ENCODE data around the gene SELENOT.
"Not testable (repeated sequence)": the region's sequence is repeated elsewhere in the genome, so short reads cannot be mapped to it uniquely, and the experiment has no call there.

SELENOT gene

GRCh38 chr3:150600647-150601530, 2.2 kb upstream of the SELENOT start:
- H3K9me3 Mint-ChIP-seq, H3K27me3 Mint-ChIP-seq, DNase-seq, H3K27ac Mint-ChIP-seq, ATAC-seq: not testable (repeated sequence)
- peaks cover 42% of the 10 kb centered on the region for H3K4me1 Mint-ChIP-seq
- peak overlapping the region; percentile 89 to 90 for H3K4me3 Mint-ChIP-seq

- Mint-ChIP-seq H3K4me3 (peak overlapping the region; percentile 89 to 90), H3K9me3 (no peaks in the 10 kb centered on the region), H3K27me3 (no peaks in the 10 kb centered on the region), H3K27ac (peak overlapping the region; percentile 95 to 100), H3K4me1 (peaks cover 59% of the 10 kb centered on the region)
- DNase-seq, result no peak
- ATAC-seq, result peak; percentile 26
These were observed 532 bp upstream of the SELENOT start for GRCh38 chr3:150602426-150603152.

GRCh38 chr3:150603980-150604319, 829 bp downstream of the SELENOT start:
- Mint-ChIP-seq H3K4me1 (peaks cover 68% of the 10 kb centered on the region), H3K27me3 (no peaks in the 10 kb centered on the region), H3K4me3 (peak overlapping the region; percentile 89 to 90), H3K9me3 (no peaks in the 10 kb centered on the region), H3K27ac (peak overlapping the region; percentile 95 to 100)
- DNase-seq (no peak), ATAC-seq (no peak)

- Mint-ChIP-seq H3K27me3 (no peaks in the 10 kb centered on the region), H3K4me1 (peaks cover 68% of the 10 kb centered on the region), H3K27ac (peak overlapping the region; percentile 21 to 52), H3K9me3 (no peaks in the 10 kb centered on the region), H3K4me3 (peak overlapping the region; percentile 72 to 77)
- DNase-seq (no peak), ATAC-seq (no peak)
These were observed 3.0 kb downstream of the SELENOT start for GRCh38 chr3:150605998-150606641.

- no peak overlapping the region for H3K27ac Mint-ChIP-seq
- no peak for DNase-seq
- no peak for ATAC-seq
- no peaks in the 10 kb centered on the region for H3K27me3 Mint-ChIP-seq
- peak overlapping the region; percentile 29 to 38 for H3K4me3 Mint-ChIP-seq
- peaks cover 68% of the 10 kb centered on the region for H3K4me1 Mint-ChIP-seq
- no peaks in the 10 kb centered on the region for H3K9me3 Mint-ChIP-seq
These were observed 4.3 kb downstream of the SELENOT start for GRCh38 chr3:150607267-150608065.

GRCh38 chr3:150609988-150610387, 6.9 kb downstream of the SELENOT start:
- ATAC-seq (no peak), DNase-seq (no peak)
- Mint-ChIP-seq H3K4me3 (peak overlapping the region in 1 of 2 donors; percentile 72), H3K4me1 (peaks cover 89% of the 10 kb centered on the region), H3K27me3 (no peaks in the 10 kb centered on the region), H3K27ac (peak overlapping the region in 1 of 2 donors; percentile 30), H3K9me3 (peaks cover 0 to 5% of the 10 kb centered on the region in 2 donors)

DNA sequence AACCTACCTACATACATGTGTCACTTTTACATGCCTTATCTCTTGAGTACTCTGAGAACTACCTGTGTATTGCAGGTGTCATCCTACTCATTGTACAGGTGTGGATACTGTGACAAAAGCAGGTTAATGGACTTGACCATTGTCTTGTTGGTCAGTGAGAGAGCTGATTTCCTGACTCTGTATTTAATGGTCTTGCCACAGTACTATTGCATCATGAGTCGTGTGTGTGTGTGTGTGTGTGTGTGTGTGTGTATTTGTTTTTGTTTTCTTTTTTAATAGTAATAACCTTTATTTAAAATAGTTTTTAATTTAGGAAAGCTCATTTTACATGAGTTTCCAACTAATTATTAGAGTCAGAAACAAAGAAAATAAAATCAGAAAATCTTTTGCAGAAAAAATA, 7.7 kb downstream of the SELENOT start:
- Mint-ChIP-seq H3K9me3 (peaks cover 0 to 5% of the 10 kb centered on the region in 2 donors), H3K27me3 (no peaks in the 10 kb centered on the region), H3K27ac (no peak overlapping the region), H3K4me1 (peaks cover 85% of the 10 kb centered on the region), H3K4me3 (no peak overlapping the region)
- DNase-seq (no peak), ATAC-seq (no peak)

- no peak overlapping the region for H3K4me3 Mint-ChIP-seq
- H3K4me1 Mint-ChIP-seq, result peaks cover 77% of the 10 kb centered on the region
- DNase-seq, result no peak
- no peak overlapping the region for H3K27ac Mint-ChIP-seq
- H3K27me3 Mint-ChIP-seq, result no peaks in the 10 kb centered on the region
- no peak for ATAC-seq
- H3K9me3 Mint-ChIP-seq, result peaks cover 0 to 5% of the 10 kb centered on the region in 2 donors
These were observed 8.5 kb downstream of the SELENOT start for GRCh38 chr3:150611666-150612065.

DNA sequence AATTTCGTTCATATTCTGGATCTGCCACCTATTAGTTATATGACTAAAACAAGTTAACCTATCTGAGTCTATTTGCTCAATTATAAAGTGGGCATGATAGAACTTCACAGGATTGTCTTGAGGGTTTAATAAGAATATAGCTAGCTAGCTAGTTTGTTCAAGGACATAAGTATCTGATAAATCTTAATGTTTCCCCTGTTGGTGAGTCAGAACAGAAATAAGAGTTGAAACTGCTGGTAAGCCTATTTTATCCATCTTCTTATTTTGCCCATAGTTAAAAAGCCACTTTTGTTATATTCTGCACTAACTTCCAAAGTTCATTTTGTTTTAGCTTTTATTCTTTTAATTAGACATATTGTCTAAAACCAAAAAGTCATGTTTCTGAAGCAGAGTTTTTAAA, 9.4 kb downstream of the SELENOT start:
- DNase-seq, result no peak
- H3K4me1 Mint-ChIP-seq, result peaks cover 68% of the 10 kb centered on the region
- H3K4me3 Mint-ChIP-seq, result no peak overlapping the region
- no peak overlapping the region for H3K27ac Mint-ChIP-seq
- H3K9me3 Mint-ChIP-seq, result peaks cover 0 to 5% of the 10 kb centered on the region in 2 donors
- no peak for ATAC-seq
- H3K27me3 Mint-ChIP-seq, result no peaks in the 10 kb centered on the region

- peaks cover 63% of the 10 kb centered on the region for H3K4me1 Mint-ChIP-seq
- peaks cover 0 to 5% of the 10 kb centered on the region in 2 donors for H3K9me3 Mint-ChIP-seq
- no peaks in the 10 kb centered on the region for H3K27me3 Mint-ChIP-seq
- H3K4me3 Mint-ChIP-seq, result no peak overlapping the region
- H3K27ac Mint-ChIP-seq, result no peak overlapping the region
- no peak for DNase-seq
- no peak for ATAC-seq
These were observed 9.9 kb downstream of the SELENOT start for GRCh38 chr3:150613034-150613433.

DNA sequence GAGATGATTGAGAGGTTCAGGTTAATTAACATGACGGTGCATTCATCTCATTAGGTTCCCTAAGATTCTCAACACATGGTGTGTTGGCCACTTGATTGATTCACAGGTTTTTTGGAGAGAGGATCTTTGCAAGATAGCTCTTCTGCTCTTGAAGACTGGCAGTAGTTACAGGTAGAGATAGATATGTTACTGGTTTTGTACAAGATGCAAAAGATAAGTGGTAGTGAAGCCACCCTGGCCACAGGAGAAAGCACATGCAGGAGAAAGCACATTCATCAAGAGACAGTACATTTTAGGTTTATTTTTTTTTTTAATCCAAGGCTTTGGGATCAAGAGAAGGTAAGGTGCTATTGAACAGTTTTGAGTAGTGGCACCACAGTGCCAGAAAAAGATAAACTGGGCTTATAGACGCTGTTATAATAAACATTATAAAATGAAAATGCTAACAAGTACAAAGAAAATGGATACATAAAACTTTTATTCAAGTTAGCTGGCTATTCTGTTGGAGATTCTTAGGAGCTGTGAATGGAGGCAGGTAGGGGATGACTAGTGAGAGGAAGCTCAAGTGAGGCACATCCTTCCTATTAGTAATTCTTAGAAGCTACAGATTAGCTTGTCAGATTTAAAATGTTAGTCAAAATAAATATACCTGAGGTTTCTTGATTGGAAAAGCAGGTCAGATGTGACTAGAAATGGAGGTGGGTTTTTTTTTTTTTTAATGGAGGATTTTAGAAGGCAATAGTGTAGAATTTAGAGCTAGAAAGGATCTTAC, 10.8 kb downstream of the SELENOT start:
- H3K27ac Mint-ChIP-seq, result peak overlapping the region in 1 of 2 donors; percentile 53
- ATAC-seq, result peak; percentile 49
- peaks cover 54% of the 10 kb centered on the region for H3K4me1 Mint-ChIP-seq
- no peak for DNase-seq
- H3K27me3 Mint-ChIP-seq, result no peaks in the 10 kb centered on the region
- no peak overlapping the region for H3K4me3 Mint-ChIP-seq
- H3K9me3 Mint-ChIP-seq, result peaks cover 0 to 5% of the 10 kb centered on the region in 2 donors

GRCh38 chr3:150620002-150620689, 17.0 kb downstream of the SELENOT start:
- Mint-ChIP-seq H3K27me3 (no peaks in the 10 kb centered on the region), H3K4me3 (no peak overlapping the region), H3K27ac (no peak overlapping the region), H3K9me3 (no peaks in the 10 kb centered on the region), H3K4me1 (peaks cover 22% of the 10 kb centered on the region)
- ATAC-seq, result no peak
- no peak for DNase-seq

DNA sequence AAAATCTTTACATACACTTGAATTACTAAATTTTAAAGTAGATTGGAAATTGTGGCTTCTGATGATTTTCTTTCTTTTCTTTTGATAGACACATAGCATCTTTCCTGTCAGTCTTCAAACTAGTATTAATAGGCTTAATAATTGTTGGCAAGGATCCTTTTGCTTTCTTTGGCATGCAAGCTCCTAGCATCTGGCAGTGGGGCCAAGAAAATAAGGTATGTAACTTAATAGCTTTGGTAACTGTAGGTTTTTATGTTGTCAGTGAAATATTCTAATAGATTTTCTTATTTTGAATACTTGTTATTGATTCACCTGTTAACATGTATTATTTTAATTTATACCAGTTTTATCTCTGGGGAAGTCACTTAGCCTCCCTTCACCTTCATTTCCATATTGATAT, 19.8 kb downstream of the SELENOT start:
- H3K4me3 Mint-ChIP-seq, ATAC-seq, H3K27me3 Mint-ChIP-seq, DNase-seq, H3K27ac Mint-ChIP-seq, H3K9me3 Mint-ChIP-seq: not testable (repeated sequence)
- peaks cover 22% of the 10 kb centered on the region for H3K4me1 Mint-ChIP-seq

GRCh38 chr3:150623945-150624344, 20.8 kb downstream of the SELENOT start:
- peak overlapping the region in 1 of 2 donors; percentile 54 for H3K27ac Mint-ChIP-seq
- H3K9me3 Mint-ChIP-seq, result no peaks in the 10 kb centered on the region
- ATAC-seq (no peak), DNase-seq (no peak)
- no peaks in the 10 kb centered on the region for H3K27me3 Mint-ChIP-seq
- no peak overlapping the region for H3K4me3 Mint-ChIP-seq
- peaks cover 22% of the 10 kb centered on the region for H3K4me1 Mint-ChIP-seq
